ENCODE data around the gene CLHC1.
A peak's percentile ranks its signal among the peaks of the same experiment; 100 is the strongest.
"Not testable (repeated sequence)": the region's sequence is repeated elsewhere in the genome, so short reads cannot be mapped to it uniquely, and the experiment has no call there.

The CLHC1 gene

GRCh38 chr2:55136138-55136541, 96.0 kb downstream of the CLHC1 start:
- H3K4me3 ChIP-seq (ENCODE audit: low read length) = no peak overlapping the region
- DNase-seq (ENCODE audit: low read depth) = no peak
- TF ChIP-seq CTCF (conservative IDR thresholded peaks at IDR 0.05; ENCODE audit: low read depth, low read length) = no peak

GRCh38 chr2:55135491-55135890, 96.6 kb downstream of the CLHC1 start:
- H3K4me3 ChIP-seq (ENCODE audit: low read length) = no peak overlapping the region
- DNase-seq (ENCODE audit: low read depth) = no peak
- no peak for TF ChIP-seq CTCF (conservative IDR thresholded peaks at IDR 0.05; ENCODE audit: low read depth, low read length)

- no peak for DNase-seq (ENCODE audit: low read depth)
- no peak overlapping the region for H3K4me3 ChIP-seq (ENCODE audit: low read length)
- TF ChIP-seq CTCF (conservative IDR thresholded peaks at IDR 0.05; ENCODE audit: low read depth, low read length) = no peak
Measured at GRCh38 chr2:55134316-55134706, 97.8 kb downstream of the CLHC1 start.

GRCh38 chr2:55133467-55134315, 98.4 kb downstream of the CLHC1 start:
- DNase-seq (ENCODE audit: low read depth) = peak; percentile 32
- no peak for TF ChIP-seq CTCF (conservative IDR thresholded peaks at IDR 0.05; ENCODE audit: low read depth, low read length)
- H3K4me3 ChIP-seq (ENCODE audit: low read length) = no peak overlapping the region

GRCh38 chr2:55130849-55131248, 101.2 kb downstream of the CLHC1 start:
- H3K4me3 ChIP-seq (ENCODE audit: low read length) = no peak overlapping the region
- no peak for DNase-seq (ENCODE audit: low read depth)
- TF ChIP-seq CTCF (conservative IDR thresholded peaks at IDR 0.05; ENCODE audit: low read depth, low read length) = no peak

GRCh38 chr2:55126643-55127042, 105.5 kb downstream of the CLHC1 start:
- DNase-seq (ENCODE audit: low read depth); H3K4me3 ChIP-seq (ENCODE audit: low read length): not testable (repeated sequence)
